Thoracic aorta (tissue), 2 donors: Measurements from ENCODE around the gene MTMR2. TPM values are rescaled to one million over a fixed set of nuclear protein-coding genes. Genes with fewer than 3 reads are reported as not detected.
A peak's percentile ranks its signal among the peaks of the same experiment; 100 is the strongest.

Experiments used
- ATAC-seq: fragments of 150-250 bp; one replicate; pipeline ENCODE4 v1.8.0; 2017; ENCODE audit warnings: low read depth; ENCODE audit not compliant: insufficient number of reproducible peaks, low FRiP score
- DNase-seq: peaks from one replicate; pipeline ENCODE4 v3.0.0-alpha.2; 2020; ENCODE audit warnings: low spot score
- H3K27ac ChIP-seq, 2 donors: fragments of 200-600 bp; sonication (generic); 1 replicate in 1 of 2; 2 replicates in 1 of 2; pipeline ENCODE4 v1.5.1; 2016; ENCODE audit warnings: mild to moderate bottlenecking in 2 of 2, moderate library complexity in 2 of 2
- H3K27me3 ChIP-seq: fragments of 200-600 bp; sonication (generic); replicated peaks from 2 replicates; pipeline ENCODE4 v1.6.0; 2016; ENCODE audit warnings: mild to moderate bottlenecking; ENCODE audit not compliant: insufficient read depth
- H3K36me3 ChIP-seq: fragments of 200-600 bp; sonication (generic); one replicate; pipeline ENCODE4 v1.5.1; 2016
- H3K4me1 ChIP-seq, 2 donors: fragments of 200-600 bp; sonication (generic); 1 replicate in 1 of 2; 2 replicates in 1 of 2; pipeline versions ENCODE4 v1.5.1 to v1.6.0; 2016; ENCODE audit warnings: low read depth in 2 of 2, mild to moderate bottlenecking in 1 of 2; ENCODE audit not compliant: control insufficient read depth in 1 of 2
- H3K4me3 ChIP-seq: fragments of 200-600 bp; sonication (generic); 2 replicates; pipeline ENCODE4 v1.5.1; 2016; ENCODE audit warnings: mild to moderate bottlenecking
- H3K9me3 ChIP-seq: fragments of 200-600 bp; sonication (generic); 2 replicates; pipeline ENCODE4 v1.5.1; 2016
- CTCF ChIP-seq: fragments of 200-600 bp; sonication (generic); IDR thresholded peaks from one replicate; pipeline ENCODE4 v1.5.1; 2019; ENCODE audit warnings: antibody characterized with exemption
- total RNA-seq, 2 donors: library from RNA; depleted of rRNA; stranded (reverse); fragments of >200 nt; gene quantifications; one replicate each; pipeline versions ENCODE4 v1.1.0 to v1.2.3, GENCODE V29; 2016

The MTMR2 gene
- total RNA-seq, 2 donors from 2014 or later = 38.2 to 38.9 TPM

- H3K36me3 ChIP-seq = no peaks in the 10 kb centered on the region
- DNase-seq = no peak
- no peak for ATAC-seq
- H3K4me1 ChIP-seq = peaks cover 22 to 79% of the 10 kb centered on the region in 2 donors
- TF ChIP-seq CTCF = no peak
- H3K27ac ChIP-seq = peak overlapping the region in 1 of 2 donors; percentile 9
- H3K9me3 ChIP-seq = no peaks in the 10 kb centered on the region
- no peak overlapping the region for H3K4me3 ChIP-seq
- H3K27me3 ChIP-seq = no peaks in the 10 kb centered on the region
These were observed 3.3 kb downstream of the MTMR2 start for GRCh38 chr11:95920460-95921105.

- Histone ChIP-seq H3K36me3 (no peaks in the 10 kb centered on the region), H3K4me1 (peaks cover 27 to 80% of the 10 kb centered on the region in 2 donors), H3K27me3 (no peaks in the 10 kb centered on the region), H3K4me3 (no peak overlapping the region), H3K27ac (peak overlapping the region in 1 of 2 donors; percentile 12), H3K9me3 (no peaks in the 10 kb centered on the region)
- ATAC-seq = no peak
- no peak for DNase-seq
- TF ChIP-seq CTCF = no peak
These were observed 4.4 kb downstream of the MTMR2 start for GRCh38 chr11:95919514-95919913.

- ATAC-seq (no peak), DNase-seq (no peak)
- peaks cover 35 to 86% of the 10 kb centered on the region in 2 donors for H3K4me1 ChIP-seq
- TF ChIP-seq CTCF = no peak
- H3K9me3 ChIP-seq = no peaks in the 10 kb centered on the region
- no peak overlapping the region for H3K27ac ChIP-seq
- no peaks in the 10 kb centered on the region for H3K36me3 ChIP-seq
- H3K27me3 ChIP-seq = no peaks in the 10 kb centered on the region
- no peak overlapping the region for H3K4me3 ChIP-seq
These were observed 5.2 kb downstream of the MTMR2 start for GRCh38 chr11:95918720-95919119.

GRCh38 chr11:95918056-95918455 is 5.9 kb downstream of the MTMR2 start:
- no peaks in the 10 kb centered on the region for H3K36me3 ChIP-seq
- no peak overlapping the region for H3K4me3 ChIP-seq
- H3K27me3 ChIP-seq = no peaks in the 10 kb centered on the region
- ATAC-seq (no peak), DNase-seq (no peak)
- no peak overlapping the region for H3K27ac ChIP-seq
- no peaks in the 10 kb centered on the region for H3K9me3 ChIP-seq
- no peak for TF ChIP-seq CTCF
- peaks cover 42 to 92% of the 10 kb centered on the region in 2 donors for H3K4me1 ChIP-seq

- Histone ChIP-seq H3K4me1 (peaks cover 45 to 94% of the 10 kb centered on the region in 2 donors), H3K27ac (peak overlapping the region in 1 of 2 donors; percentile 17), H3K27me3 (no peaks in the 10 kb centered on the region)
These were observed 6.5 kb downstream of the MTMR2 start for GRCh38 chr11:95917193-95918036.

More at GRCh38 chr11:95917193-95918036, 6.5 kb downstream of the MTMR2 start:
- no peaks in the 10 kb centered on the region for H3K36me3 ChIP-seq
- no peak for TF ChIP-seq CTCF
- H3K9me3 ChIP-seq = no peaks in the 10 kb centered on the region
- ATAC-seq (no peak), DNase-seq (no peak)
- H3K4me3 ChIP-seq = no peak overlapping the region
